Cerebellar nuclear complex (tissue), 1 donor: ENCODE results near the gene ABR.

ENCODE experiments used
- DNase-seq, 2 experiments: peaks; one replicate each; lab custom pipeline; 2025; lab: John Stamatoyannopoulos, UW

ABR gene

GRCh38 chr17:1030684-1031532 lies 148.9 kb downstream of the ABR start:
- no peak for DNase-seq

GRCh38 chr17:1029922-1030644 lies 149.7 kb downstream of the ABR start:
- DNase-seq = no peak

- no peak for DNase-seq
Observed at GRCh38 chr17:1029196-1029921, 150.4 kb downstream of the ABR start.

- DNase-seq = no peak
Observed at GRCh38 chr17:1027044-1027443, 152.7 kb downstream of the ABR start.

GRCh38 chr17:1026599-1026975 lies 153.2 kb downstream of the ABR start:
- DNase-seq = no peak

- DNase-seq = no peak
Observed at GRCh38 chr17:1025733-1026598, 153.8 kb downstream of the ABR start.

- DNase-seq = no peak
Observed at GRCh38 chr17:1024076-1024475, 155.7 kb downstream of the ABR start.

- no peak for DNase-seq
Observed at GRCh38 chr17:1022278-1023024, 157.3 kb downstream of the ABR start.

GRCh38 chr17:1021147-1021546 lies 158.6 kb downstream of the ABR start:
- no peak for DNase-seq

- no peak for DNase-seq
Observed at GRCh38 chr17:1019451-1019850, 160.3 kb downstream of the ABR start.

- no peak for DNase-seq
Observed at GRCh38 chr17:1018547-1018946, 161.2 kb downstream of the ABR start.

- no peak for DNase-seq
Observed at GRCh38 chr17:1013729-1014090, 166.1 kb downstream of the ABR start.

- no peak for DNase-seq
Observed at GRCh38 chr17:1012823-1013728, 166.7 kb downstream of the ABR start.

- peak in 1 of 2 experiments; percentile 11 for DNase-seq
Observed at GRCh38 chr17:1011760-1012735, 167.7 kb downstream of the ABR start.

- no peak for DNase-seq
Observed at GRCh38 chr17:1011138-1011537, 168.6 kb downstream of the ABR start.

- DNase-seq = no peak
Observed at GRCh38 chr17:1010586-1010985, 169.2 kb downstream of the ABR start.

GRCh38 chr17:1010086-1010450 lies 169.7 kb downstream of the ABR start:
- no peak for DNase-seq

- DNase-seq = no peak
Observed at GRCh38 chr17:1009229-1010085, 170.3 kb downstream of the ABR start.
